Hindlimb muscle (tissue), 1 donor: ENCODE results near the gene SORL1. TPM values are rescaled to one million over a fixed set of nuclear protein-coding genes. Genes with fewer than 3 reads are reported as not detected.
"Not testable (repeated sequence)": the region's sequence is repeated elsewhere in the genome, so short reads cannot be mapped to it uniquely, and the experiment has no call there.

Experiments
- DNase-seq: peaks from one replicate; pipeline ENCODE4 v3.0.0-alpha.2; 2013
- polyA plus RNA-seq: library from polyadenylated mRNA; unstranded; fragments of 120-200 nt; gene quantifications from one replicate; pipeline ENCODE4 v1.2.1, GENCODE V29; 2013; ENCODE audit not compliant: insufficient read length

Gene SORL1
- polyA plus RNA-seq, 1 donor, result 3.3 TPM

DNA sequence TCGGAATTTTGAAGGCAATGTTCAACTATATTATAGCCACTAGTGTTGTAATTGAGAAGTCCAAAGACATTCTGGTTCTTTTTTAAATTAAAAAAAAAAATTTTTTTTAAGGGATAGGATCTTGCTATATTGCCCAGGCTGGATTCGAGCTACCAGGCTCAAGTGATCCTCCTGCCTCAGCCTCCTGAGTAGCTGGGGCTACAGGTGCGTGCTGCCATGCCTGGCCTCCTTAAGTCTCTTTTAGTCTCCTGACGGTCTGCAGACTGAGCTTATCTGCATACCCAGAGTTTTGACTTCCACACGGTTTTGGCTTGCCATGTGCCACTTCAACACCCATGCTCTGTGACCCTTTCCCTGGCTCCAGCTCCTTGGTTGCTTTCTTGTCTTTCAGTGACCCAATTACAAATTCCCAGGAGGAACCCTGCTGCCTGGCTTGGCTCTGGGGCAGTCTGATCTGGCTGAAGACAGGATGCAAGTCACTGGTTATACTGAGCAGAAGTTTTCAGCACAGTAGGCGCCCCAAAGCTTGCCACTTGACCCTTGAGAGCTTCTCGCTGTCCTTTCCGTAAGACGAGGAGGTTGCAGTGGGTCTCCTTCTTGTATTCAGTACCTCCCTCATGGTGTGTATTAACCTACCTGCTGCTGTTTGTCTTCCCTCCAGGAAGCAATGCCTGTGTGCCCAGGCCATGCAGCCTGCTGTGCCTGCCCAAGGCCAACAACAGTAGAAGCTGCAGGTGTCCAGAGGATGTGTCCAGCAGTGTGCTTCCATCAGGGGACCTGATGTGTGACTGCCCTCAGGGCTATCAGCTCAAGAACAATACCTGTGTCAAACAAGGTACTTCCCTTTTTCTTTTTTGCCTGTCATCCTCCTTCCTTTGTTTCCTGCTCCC lies 114.4 kb downstream of the SORL1 start:
- DNase-seq, result no peak

DNA sequence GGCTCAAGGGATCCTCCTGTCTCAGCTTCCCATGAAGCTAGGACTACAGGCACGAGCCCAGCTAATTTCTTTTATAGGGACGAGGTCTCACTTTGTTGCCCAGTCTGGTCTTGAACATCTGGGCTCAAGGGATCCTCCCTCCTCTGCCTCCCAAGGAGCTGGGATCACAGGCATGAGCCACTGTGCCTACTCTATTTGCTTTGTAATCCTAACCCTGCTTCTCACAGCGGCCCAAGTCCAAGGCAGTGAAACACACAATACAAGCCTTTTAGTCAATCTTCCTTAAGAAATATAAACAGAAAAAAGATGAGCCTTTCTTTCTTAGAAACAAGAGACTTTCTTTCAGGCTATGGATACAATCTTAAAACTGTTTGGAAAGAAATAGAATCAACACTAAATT lies 115.9 kb downstream of the SORL1 start:
- DNase-seq, result no peak

DNA sequence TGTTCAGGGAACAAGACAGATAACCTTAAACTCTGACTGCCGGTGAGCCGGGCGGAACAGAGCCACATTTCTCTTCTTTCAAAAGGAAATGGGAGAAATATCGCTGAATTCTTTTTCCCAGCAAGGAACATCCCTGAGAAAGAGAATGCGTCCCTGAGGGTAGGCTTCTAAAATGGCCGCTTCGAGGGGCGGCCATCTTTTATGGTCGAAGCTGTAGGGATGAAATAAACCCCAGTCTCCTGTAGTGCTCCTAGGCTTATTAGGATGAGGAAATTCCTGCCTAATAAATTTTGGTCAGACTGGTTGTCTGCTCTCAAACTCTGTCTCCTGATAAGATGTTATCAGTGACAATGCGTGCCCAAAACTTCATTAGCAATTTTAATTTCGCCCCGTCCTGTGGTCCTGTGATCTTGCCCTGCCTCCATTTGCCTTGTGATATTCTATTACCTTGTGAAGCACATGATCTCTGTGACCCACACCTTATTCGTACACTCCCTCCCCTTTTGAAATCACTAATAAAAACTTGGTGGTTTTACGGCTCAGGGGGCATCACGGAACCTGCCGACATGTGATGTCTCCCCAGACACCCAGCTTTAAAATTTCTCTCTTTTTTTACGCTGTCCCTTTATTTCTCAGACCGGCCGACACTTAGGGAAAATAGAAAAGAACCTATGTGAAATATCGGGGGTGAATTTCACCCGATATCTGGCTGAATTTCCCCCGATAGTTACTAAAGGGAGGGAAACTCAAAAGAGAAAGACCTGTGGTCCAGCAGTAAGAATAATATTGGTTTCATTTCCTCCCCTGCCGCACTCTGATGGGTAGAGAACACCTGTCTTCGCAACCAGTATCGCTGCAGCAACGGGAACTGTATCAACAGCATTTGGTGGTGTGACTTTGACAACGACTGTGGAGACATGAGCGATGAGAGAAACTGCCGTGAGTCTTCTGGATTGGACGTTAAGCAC lies 117.5 kb downstream of the SORL1 start:
- not testable (repeated sequence) for DNase-seq

DNA sequence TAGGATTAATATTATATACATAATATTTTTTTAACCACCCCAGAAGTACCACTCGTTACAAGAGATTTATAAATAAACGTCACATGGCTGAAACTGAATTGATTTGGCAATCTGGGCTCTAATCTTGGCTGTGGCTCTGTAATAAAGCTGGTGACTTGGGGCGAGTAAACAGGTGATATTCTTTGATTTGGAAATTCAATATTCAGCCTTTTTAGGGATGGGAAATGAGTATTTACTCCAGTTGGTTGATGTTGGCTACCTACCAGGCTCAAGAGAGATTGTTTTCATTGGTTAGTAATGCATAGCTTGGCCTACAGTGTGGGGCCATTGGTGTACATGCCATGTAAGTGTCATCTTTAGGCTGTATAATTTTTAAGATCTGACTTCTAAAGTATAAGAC lies 118.3 kb downstream of the SORL1 start:
- DNase-seq, result no peak

DNA sequence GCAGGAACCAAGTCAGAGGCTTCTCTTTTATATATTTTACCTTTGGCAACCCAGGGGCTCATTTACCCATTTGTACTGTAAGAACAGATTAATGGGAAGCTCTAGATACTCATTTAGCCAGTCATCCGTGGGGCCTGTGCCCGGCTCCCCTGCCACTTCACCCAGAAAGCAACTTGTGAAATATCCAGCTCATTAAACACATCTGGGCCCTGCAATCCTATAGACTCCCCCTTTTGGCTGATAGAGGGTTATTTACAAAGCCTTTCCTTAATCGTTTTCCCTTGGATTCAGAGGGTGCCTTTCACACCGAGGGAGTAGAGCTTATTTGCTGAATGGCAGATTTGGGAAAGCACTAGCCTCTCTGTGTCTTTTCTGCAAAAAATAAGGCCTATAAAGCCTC lies 119.4 kb downstream of the SORL1 start:
- no peak for DNase-seq

DNA sequence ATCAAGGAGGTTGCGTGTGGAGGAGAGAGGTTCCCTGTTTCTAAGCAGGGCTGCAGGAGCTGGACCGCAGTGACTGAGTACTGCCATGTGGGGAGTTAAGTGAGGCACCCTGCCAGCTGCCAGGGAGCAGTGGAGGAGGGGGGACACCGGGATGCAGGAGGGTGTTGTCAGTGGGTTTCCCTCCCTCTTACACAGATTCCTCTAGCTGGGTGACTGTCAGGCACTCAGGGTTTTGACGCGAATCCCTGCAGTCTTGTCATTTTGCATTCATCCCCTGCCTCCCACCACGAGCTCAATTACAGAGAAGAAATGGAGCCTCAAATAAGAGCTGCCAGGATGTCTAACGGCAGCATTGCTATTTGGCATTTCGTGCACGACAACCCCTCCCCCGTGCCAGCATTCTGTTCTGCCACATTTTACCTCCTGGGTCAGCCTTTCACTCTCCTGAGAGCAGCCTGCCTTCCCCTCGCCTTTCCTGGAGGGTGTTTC lies 120.5 kb downstream of the SORL1 start:
- no peak for DNase-seq

DNA sequence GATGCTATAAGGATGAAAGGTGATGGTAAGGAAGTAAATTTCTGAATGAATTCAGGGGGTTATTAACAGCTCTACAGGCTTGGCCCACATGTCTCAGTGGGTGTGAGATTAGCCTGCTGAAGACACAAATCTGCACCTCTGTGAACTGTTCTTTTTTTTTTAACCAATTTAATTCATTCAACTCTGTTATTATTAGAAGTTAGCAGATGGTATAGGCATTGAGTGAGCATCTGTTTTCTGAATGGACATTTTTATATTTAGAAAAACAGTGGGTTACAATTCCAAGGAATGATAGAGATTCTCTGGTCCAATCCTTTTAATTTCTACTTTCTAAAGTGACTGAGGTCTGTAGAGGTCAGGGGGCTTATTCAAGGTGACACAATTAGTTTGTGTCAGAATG lies 122.7 kb downstream of the SORL1 start:
- DNase-seq, result no peak

DNA sequence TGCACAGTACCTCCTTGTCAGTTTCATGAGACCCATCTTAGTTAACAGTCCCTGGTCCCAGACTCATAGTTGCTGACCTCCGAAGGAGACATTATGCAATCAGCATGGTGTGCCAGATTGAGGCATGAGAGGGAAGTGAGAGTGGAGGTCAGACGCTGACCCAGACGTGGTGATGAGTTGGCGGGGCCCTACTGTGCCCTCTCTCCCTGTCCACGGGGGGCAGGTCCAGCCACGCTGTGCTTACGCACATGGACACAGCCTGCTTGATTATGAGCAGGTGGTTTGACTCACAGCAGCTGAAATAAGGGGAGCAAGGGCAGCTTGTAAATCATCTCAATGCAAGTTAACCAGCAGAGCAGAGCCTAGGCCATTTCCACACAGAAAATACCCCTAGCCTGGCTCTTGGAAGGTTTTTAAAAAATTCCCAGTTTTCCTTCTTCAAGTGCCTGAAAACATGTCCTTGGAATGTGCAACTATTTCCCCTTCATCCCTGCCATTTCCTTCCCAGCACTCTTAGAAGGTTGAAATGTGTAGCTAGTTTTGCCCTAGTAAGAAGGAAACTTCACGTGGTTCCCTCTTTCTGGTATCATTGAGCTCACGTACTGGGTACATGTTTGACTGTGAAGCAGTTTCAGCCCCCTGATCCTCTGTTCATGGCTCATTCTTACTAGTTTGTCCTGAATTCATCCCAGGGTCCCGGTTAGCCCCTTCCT lies 123.3 kb downstream of the SORL1 start:
- DNase-seq, result no peak

DNA sequence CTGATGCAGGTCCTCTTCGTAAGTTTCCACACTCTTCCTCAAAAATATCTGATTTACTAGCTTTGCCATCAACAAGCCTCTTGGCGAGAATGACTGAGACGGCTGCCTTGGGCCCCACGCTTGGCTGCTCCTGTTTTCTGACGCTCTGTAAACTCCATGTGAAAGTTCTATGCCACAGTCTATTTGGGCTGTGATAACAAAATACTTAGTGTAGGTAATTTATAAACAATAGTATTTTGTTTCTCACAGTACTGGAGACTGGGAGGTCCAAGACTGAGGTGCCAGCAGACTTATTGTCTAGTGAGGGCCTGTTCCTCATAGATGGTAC lies 123.8 kb downstream of the SORL1 start:
- DNase-seq, result no peak

DNA sequence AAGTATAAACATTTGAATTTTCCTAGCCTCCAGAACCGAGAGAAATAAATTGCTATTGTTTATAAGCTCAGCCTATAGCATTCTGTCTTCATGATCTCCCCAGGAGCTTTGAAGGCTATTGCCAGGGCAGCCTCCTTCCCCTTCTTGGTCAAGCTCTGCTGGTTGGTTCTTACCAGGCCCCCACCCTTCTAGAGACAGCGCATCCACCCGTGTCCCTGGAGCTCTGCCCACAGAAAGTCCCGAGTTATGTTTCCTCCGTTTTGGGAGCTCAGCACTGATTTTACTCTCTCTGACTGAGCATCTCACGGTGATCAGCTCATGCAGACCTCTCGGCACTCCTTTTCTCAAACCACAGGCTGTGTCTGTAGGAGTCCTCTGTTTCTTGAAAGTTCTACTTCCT lies 124.4 kb downstream of the SORL1 start:
- no peak for DNase-seq

DNA sequence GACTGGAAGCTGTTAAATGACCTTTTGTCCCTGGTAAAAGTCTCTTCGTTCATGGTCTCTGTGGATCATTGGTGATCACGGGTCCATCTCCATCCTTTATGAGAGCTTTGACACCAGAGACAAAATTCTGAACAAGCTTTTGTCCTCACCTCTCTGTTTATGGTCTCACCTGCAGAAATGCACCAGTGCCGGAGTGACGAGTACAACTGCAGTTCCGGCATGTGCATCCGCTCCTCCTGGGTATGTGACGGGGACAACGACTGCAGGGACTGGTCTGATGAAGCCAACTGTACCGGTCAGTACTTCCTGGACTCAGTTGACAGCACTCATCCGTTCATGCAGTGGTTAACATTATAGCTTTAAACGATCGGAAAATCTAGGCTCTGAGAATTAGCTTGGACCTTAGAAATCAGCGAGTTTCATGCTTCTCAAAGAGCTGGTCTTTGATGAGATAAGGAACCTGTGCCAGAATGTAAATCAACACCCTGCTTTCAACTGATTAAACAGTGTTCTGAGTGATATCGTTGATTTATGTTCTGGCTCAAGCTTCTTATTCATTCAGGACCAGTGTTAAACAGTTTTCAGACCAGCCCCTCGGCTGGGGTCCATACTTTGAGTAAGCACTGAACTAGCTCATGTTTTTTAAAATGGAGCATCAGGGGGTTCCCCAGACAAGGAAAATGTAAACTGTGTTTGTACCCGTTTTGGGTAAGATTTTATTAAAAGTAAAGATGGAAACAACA lies 125.2 kb downstream of the SORL1 start:
- no peak for DNase-seq

DNA sequence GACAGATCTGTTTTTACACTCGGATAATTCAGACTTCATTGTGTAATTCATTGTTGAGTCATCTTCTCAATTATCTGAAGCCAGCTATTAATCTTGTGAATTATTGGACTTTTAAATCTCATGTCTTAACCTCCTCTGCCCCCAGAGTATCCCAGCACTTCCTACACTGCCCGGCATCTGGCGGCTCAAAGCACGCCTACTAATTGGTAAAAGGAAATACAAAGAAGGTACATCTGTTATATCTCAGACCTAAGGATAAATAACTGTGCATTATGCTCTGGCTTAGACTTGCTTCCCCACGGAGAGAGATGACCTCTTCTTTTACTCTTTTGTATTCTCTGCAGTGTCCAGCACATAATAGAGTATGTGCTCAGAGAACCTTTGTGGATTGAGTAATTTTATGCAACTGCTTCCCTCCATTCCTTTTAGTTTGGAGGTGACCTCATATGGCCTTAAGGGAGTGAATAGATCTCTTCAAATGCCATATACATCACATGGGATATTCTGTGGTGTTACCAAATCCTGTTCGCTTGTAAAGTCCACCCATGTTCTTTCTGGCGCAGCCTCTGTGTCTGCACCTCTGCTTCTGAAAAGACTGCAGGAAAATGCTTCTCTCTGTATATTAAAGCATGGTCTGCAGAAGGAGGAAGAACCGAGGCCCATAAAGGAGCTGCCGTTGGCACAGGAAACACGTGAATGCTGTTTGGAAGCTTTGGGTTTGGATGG lies 126.3 kb downstream of the SORL1 start:
- no peak for DNase-seq

DNA sequence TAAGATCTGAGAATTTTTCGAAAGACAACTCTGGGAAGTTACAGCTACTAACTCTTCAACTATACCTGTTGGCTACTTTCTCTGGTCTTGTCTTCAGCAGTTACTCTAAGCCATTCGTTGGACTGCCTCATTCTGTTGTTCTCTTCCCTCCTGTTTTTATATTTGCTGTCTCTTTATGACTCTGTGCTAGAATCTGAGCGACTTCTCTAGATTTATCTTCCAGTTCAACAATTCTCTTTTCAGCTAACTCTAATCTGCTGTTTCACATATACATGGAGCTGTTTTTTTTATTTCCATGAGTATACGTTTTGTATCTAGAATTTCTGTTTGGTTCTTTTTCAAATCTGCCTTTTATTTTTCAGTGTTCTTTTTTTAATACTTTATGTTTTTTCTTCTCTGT lies 128.0 kb downstream of the SORL1 start:
- DNase-seq, result no peak

DNA sequence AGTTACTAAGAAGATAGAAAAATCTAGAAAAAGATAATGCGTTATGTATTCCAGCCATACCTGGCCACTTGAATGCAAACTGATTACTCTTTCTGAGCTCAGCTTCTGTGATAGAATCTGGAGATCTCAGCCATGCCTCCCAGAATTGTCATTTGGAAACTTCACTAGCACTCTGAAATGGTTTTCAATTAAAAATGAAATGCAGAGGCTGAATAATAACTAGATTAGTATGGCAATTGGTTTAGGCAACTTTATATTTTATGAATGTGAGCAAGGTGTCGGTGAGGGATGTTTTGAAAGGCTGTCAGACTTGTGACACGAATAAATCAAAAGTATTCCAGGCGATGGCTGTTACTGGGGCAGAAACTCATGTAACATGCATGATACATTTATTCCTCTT lies 129.5 kb downstream of the SORL1 start:
- DNase-seq, result no peak

DNA sequence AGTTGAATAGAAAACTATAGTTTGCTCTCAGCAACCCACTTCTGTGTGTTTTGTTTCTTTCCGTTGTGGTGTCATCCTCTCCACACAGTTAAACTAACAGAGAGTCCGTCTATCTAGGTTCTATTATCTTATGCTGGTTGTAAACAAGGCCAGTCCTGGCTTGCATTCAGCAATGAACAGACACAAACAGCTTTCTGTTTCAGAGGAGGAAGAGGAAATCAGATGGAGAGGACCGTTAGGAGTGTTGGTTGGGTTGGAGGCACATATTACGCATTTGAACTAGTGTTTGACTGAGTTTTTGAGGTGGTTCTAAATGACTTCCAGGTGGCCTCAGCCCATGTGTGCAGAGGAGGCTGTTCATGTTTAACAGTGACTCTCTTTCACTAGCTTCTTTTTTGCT lies 130.2 kb downstream of the SORL1 start:
- no peak for DNase-seq

DNA sequence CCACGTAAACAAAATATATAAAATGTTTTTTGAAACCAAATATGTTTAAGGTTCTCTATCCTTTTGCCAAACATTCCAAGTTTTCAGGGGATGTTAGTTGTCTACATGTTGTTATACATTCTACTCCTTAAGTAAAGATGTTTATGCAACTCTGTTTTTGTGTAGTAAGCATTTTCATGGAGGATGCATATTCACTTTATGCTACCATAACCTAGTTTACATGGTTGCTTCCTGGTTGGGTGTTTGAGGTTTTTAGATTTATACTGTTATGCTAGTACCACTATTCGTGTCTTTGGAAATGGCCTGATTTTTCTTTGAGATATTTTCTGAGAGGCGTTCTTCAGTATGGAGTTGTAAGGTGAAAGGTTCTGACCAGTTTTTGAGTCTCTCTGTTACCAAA lies 131.7 kb downstream of the SORL1 start:
- DNase-seq, result no peak

DNA sequence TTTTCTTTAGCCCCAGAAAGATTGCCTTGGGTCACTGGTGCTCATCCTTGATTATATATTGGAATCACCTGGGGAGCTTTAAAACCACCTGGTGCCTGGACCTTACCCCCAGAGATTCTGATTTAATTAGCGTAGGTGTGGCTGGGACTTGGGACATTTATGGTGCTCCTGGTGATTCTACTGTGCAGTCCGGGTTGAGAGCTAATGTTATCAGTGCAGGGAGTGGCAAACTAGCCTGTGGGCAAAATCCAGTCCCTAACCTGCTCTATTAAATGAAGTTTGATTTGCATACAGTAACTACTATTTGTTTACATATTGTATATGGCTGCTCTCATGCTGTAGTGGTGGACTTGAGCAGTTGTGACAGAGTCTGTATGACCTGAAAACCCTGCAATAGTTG lies 134.6 kb downstream of the SORL1 start:
- DNase-seq, result no peak

DNA sequence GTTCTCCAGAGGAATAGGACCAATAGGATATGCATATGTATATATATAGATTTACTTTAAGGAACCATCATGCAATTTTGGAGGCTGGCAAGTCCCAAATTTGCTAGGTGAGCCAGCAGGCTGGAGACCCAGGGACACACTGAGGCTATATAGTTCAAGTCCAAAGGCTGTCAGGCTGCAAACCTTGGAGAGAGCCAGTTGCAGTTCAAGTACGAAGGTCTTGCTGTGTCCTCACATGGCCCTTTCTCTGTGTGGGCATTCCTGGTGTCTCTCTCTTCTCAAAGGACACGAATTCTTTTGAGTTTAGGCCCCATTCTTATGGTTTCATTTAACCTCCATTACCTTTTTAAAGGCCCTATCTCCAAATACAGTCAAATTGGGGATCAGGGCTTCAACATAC lies 135.1 kb downstream of the SORL1 start:
- no peak for DNase-seq

DNA sequence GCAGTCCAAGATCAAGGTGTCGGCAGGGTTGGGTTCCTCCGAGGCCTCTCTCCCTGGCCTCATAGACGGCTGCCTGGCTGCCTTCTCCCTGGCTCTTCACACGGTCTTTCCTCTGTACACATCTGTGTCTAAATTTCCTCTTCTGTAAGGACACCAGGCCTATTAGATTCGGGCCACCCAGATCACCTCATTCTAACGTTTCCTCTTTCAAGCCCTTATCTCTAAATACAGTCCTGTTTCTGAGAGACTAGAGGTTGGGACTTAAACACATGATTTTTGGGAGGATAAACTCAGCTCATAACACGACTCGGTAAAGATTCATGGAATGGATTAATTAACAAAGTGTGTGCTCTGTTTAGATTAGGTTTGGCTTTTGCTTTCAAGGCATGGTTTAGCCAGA lies 136.6 kb downstream of the SORL1 start:
- DNase-seq, result no peak

DNA sequence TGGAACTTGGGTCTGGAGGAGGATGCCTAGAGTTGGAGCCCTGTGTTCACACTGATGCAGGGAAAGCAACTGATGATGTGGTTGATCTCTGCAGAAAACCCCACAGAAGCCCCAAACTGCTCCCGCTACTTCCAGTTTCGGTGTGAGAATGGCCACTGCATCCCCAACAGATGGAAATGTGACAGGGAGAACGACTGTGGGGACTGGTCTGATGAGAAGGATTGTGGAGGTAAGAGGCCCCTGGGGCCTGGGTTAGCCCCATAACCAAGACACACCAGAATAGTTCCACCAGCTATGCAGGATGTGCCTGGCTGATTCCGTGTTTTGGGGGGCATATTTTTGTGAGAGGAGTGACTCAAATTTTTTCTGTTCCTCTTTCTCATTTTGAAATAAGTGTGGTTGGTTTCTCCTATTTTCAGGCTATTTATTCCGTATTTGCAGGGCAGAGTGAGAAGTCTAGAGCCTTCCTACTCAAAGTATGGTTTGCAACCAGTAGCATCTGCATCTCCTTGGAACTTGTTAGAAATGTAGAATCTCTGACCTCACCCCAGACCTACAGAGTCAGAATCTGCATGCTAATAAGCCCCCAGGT lies 137.9 kb downstream of the SORL1 start:
- no peak for DNase-seq

DNA sequence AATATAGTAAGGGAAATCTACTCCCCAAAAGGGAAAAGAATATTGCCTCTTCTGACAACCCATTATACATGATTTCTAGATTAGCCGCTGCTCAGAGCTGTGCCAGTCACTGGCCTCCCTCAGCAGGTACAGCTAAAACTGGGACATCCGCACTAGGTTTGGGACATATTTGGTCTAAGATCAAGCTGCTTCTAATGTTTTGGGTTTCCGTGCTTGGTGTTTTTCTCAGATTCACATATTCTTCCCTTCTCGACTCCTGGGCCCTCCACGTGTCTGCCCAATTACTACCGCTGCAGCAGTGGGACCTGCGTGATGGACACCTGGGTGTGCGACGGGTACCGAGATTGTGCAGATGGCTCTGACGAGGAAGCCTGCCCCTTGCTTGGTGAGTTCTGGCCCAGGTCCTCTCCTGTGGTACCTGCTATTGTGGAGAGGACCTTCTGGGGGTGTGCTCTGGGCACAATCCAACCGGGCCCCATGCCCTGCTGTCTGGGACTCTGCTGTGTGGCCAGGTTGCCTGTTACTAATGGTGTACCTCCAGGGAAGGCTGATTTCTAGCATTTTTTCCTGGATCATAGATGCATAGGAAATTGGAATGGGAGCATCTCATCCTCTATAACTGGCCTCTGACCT lies 138.8 kb downstream of the SORL1 start:
- DNase-seq, result no peak
